ENCODE measurements around the gene DLG5. TPM values are rescaled to one million over a fixed set of nuclear protein-coding genes. Genes with fewer than 3 reads are reported as not detected.

DLG5 gene
- total and polyA plus RNA-seq, 10 of the 15 experiments (the other 5 are each of a cell fraction or from before 2014, with no cell fraction given), result 0.18 to 6.6 (median 2.7) TPM

- Histone ChIP-seq H3K27me3 (replicated peaks in 1 of 2; ENCODE audit: control insufficient read depth in 2 of 2, insufficient read depth in 2 of 2, low read length in 1 of 2) (no peaks in the 10 kb centered on the region), H4K20me1 (ENCODE audit: control insufficient read depth, insufficient read depth) (no peaks in the 10 kb centered on the region), H3K4me1 (ENCODE audit: control insufficient read depth, insufficient read depth, low read length) (peaks cover 18% of the 10 kb centered on the region), H3K27ac (ENCODE audit: control insufficient read depth, insufficient read depth) (no peak overlapping the region), H3K36me3 (ENCODE audit: control insufficient read depth in 2 of 2, insufficient read depth in 2 of 2, low read length in 1 of 2) (no peaks in the 10 kb centered on the region), H2AFZ (ENCODE audit: control insufficient read depth, low read depth, low read length) (no peak overlapping the region), H3K9me3 (replicated peaks; ENCODE audit: control insufficient read depth, insufficient read depth, low read length) (no peaks in the 10 kb centered on the region), H3K4me2 (ENCODE audit: control insufficient read depth, insufficient read depth) (no peak overlapping the region), H3K9ac (ENCODE audit: control insufficient read depth, insufficient read depth, low read length) (no peak overlapping the region), H3K79me2 (ENCODE audit: control insufficient read depth, insufficient read depth, low read length) (no peaks in the 10 kb centered on the region), H3K4me3 (no peak overlapping the region)
- BruUV-seq (replicated peaks), result no TSS peak
- ChIA-PET RAD21 (ENCODE audit: unreplicated experiment) (no interaction called here), SMC1A (ENCODE audit: uncharacterized antibody, unreplicated experiment) (interaction anchor here (0.6 kb wide), 1 partner anchor 32 kb away, joined by 3 read pairs; no protein-coding TSS in a partner anchor), CTCF (interaction anchor here (1.3 kb wide), 1 partner anchor 32 kb away, joined by 6 read pairs; no protein-coding TSS in a partner anchor), POLR2A (no interaction called here)
- in situ Hi-C loops (cut with MboI) (no loop called here), intact Hi-C loops (cut with micrococcal nuclease; ENCODE audit: unreplicated experiment) (no loop called here)
- FAIRE-seq, result no peak
- no peak for DNase-seq (ENCODE audit: low read depth, low spot score)
- TF ChIP-seq USF1 (IDR thresholded peaks at IDR 0.05; ENCODE audit: borderline replicate concordance, extremely low read length, insufficient read depth, low read depth, low read length), result no peak
- no peak for TF ChIP-seq WRNIP1 (IDR thresholded peaks at IDR 0.05; ENCODE audit: borderline replicate concordance, low read depth, low read length)
- ATAC-seq, result no peak
- 84% methylated on average over 4 of the region's 4 CpGs for WGBS (ENCODE audit: insufficient coverage, insufficient replicate concordance, low lambda C conversion rate, missing lambda C conversion rate)
These were observed 47.5 kb downstream of the DLG5 start for GRCh38 chr10:77879065-77879464.

- ChIA-PET SMC1A (ENCODE audit: uncharacterized antibody, unreplicated experiment) (no interaction called here), CTCF (interaction anchor here (0.5 to 1.5 kb wide), 3 partner anchors 25 to 152 kb away, joined by 3 to 6 read pairs (median 6); partner anchors contain the start of gene POLR3A), POLR2A (no interaction called here), RAD21 (ENCODE audit: unreplicated experiment) (no interaction called here)
- Histone ChIP-seq H3K4me1 (ENCODE audit: control insufficient read depth, insufficient read depth, low read length) (peaks cover 27% of the 10 kb centered on the region), H3K27me3 (replicated peaks in 1 of 2; ENCODE audit: control insufficient read depth in 2 of 2, insufficient read depth in 2 of 2, low read length in 1 of 2) (no peaks in the 10 kb centered on the region), H2AFZ (ENCODE audit: control insufficient read depth, low read depth, low read length) (peak overlapping the region; percentile 54), H3K4me2 (ENCODE audit: control insufficient read depth, insufficient read depth) (peak overlapping the region; percentile 45; the same call in 1 of the 2 replicates), H3K79me2 (ENCODE audit: control insufficient read depth, insufficient read depth, low read length) (no peaks in the 10 kb centered on the region; the same call in 1 of the 2 replicates), H4K20me1 (ENCODE audit: control insufficient read depth, insufficient read depth) (no peaks in the 10 kb centered on the region), H3K9me3 (replicated peaks; ENCODE audit: control insufficient read depth, insufficient read depth, low read length) (no peaks in the 10 kb centered on the region), H3K4me3 (no peak overlapping the region), H3K27ac (ENCODE audit: control insufficient read depth, insufficient read depth) (0 out of 2 replicates have a peak overlapping the region, but pooled peaks have one; percentile 14), H3K36me3 (ENCODE audit: control insufficient read depth in 2 of 2, insufficient read depth in 2 of 2, low read length in 1 of 2) (no peaks in the 10 kb centered on the region), H3K9ac (ENCODE audit: control insufficient read depth, insufficient read depth, low read length) (no peak overlapping the region)
- WGBS (ENCODE audit: insufficient coverage, insufficient replicate concordance, low lambda C conversion rate, missing lambda C conversion rate), result 22% methylated on average over 16 of the region's 16 CpGs
- FAIRE-seq (peak; percentile 23), DNase-seq (ENCODE audit: low read depth, low spot score) (peak; percentile 20), ATAC-seq (peak; percentile 86)
- BruUV-seq (replicated peaks), result no TSS peak
- intact Hi-C loops (cut with micrococcal nuclease; ENCODE audit: unreplicated experiment), result no loop called here
- in situ Hi-C loops (cut with MboI), result no loop called here
- TF ChIP-seq JUND (IDR thresholded peaks at IDR 0.05; ENCODE audit: low read depth, low read length), result no peak
- TF ChIP-seq HSF1 (IDR thresholded peaks at IDR 0.05; ENCODE audit: low read depth, low read length), result no peak
- no peak for TF ChIP-seq LARP7 (IDR thresholded peaks at IDR 0.05)
- peak; percentile 40; the same call in 1 of the 2 replicates for TF ChIP-seq YY1 (IDR thresholded peaks at IDR 0.05; ENCODE audit: low read depth, low read length)
- TF ChIP-seq ZNF622 (IDR thresholded peaks at IDR 0.05), result no peak
- no peak for TF ChIP-seq RELA (IDR thresholded peaks at IDR 0.05; ENCODE audit: borderline replicate concordance, partially characterized antibody)
- TF ChIP-seq SMAD1 (IDR thresholded peaks at IDR 0.05; ENCODE audit: low read depth, partially characterized antibody), result no peak
- TF ChIP-seq DPF2 (IDR thresholded peaks at IDR 0.05), result 0 out of 2 replicates have a peak, but pooled peaks have one; percentile 14
- TF ChIP-seq BHLHE40 (IDR thresholded peaks at IDR 0.05; ENCODE audit: borderline replicate concordance in 1 of 2, low read depth in 2 of 2, low read length in 1 of 2), result peak; percentile 16 to 60; a peak in 2 of 4 replicates
These were observed 48.9 kb downstream of the DLG5 start for GRCh38 chr10:77877441-77878344.
